Measurements from ENCODE around the gene OR2M2.

Gene OR2M2

GRCh38 chr1:248183996-248184395 is 9.4 kb downstream of the OR2M2 start:
- no peaks in the 10 kb centered on the region for H3K4me1 ChIP-seq (ENCODE audit: insufficient read depth, low read length)
- H3K36me3 ChIP-seq (ENCODE audit: insufficient read depth, low read length) = no peaks in the 10 kb centered on the region
- no peak overlapping the region for H3K9ac ChIP-seq (ENCODE audit: low read length)
- H3K4me3 ChIP-seq (ENCODE audit: low read depth in 1 of 2, low read length in 2 of 2) = no peak overlapping the region
- H3K27ac ChIP-seq (ENCODE audit: low read depth, low read length) = no peak overlapping the region
- no peaks in the 10 kb centered on the region for H3K9me3 ChIP-seq (ENCODE audit: low read length)
- H3K27me3 ChIP-seq (ENCODE audit: control insufficient read depth in 1 of 2, insufficient read depth in 2 of 2, low read length in 2 of 2) = no peaks in the 10 kb centered on the region

- Histone ChIP-seq H3K36me3 (ENCODE audit: insufficient read depth, low read length) (no peaks in the 10 kb centered on the region), H3K9ac (ENCODE audit: low read length) (no peak overlapping the region), H3K4me3 (ENCODE audit: low read depth in 1 of 2, low read length in 2 of 2) (no peak overlapping the region), H3K27me3 (ENCODE audit: control insufficient read depth in 1 of 2, insufficient read depth in 2 of 2, low read length in 2 of 2) (no peaks in the 10 kb centered on the region), H3K27ac (ENCODE audit: low read depth, low read length) (no peak overlapping the region), H3K9me3 (ENCODE audit: low read length) (no peaks in the 10 kb centered on the region), H3K4me1 (ENCODE audit: insufficient read depth, low read length) (no peaks in the 10 kb centered on the region)
Observed at GRCh38 chr1:248187363-248187762, 12.7 kb downstream of the OR2M2 start.

GRCh38 chr1:248189026-248189425 is 14.4 kb downstream of the OR2M2 start:
- H3K27ac ChIP-seq (ENCODE audit: low read depth, low read length) = no peak overlapping the region
- no peaks in the 10 kb centered on the region for H3K36me3 ChIP-seq (ENCODE audit: insufficient read depth, low read length)
- H3K9ac ChIP-seq (ENCODE audit: low read length) = no peak overlapping the region
- H3K4me1 ChIP-seq (ENCODE audit: insufficient read depth, low read length) = no peaks in the 10 kb centered on the region
- no peaks in the 10 kb centered on the region for H3K9me3 ChIP-seq (ENCODE audit: low read length)
- no peak overlapping the region for H3K4me3 ChIP-seq (ENCODE audit: low read depth in 1 of 2, low read length in 2 of 2)
- H3K27me3 ChIP-seq (ENCODE audit: control insufficient read depth in 1 of 2, insufficient read depth in 2 of 2, low read length in 2 of 2) = no peaks in the 10 kb centered on the region

- no peaks in the 10 kb centered on the region for H3K4me1 ChIP-seq (ENCODE audit: insufficient read depth, low read length)
- H3K4me3 ChIP-seq (ENCODE audit: low read depth in 1 of 2, low read length in 2 of 2) = no peak overlapping the region
- H3K27ac ChIP-seq (ENCODE audit: low read depth, low read length) = no peak overlapping the region
- H3K27me3 ChIP-seq (ENCODE audit: control insufficient read depth in 1 of 2, insufficient read depth in 2 of 2, low read length in 2 of 2) = no peaks in the 10 kb centered on the region
- no peaks in the 10 kb centered on the region for H3K36me3 ChIP-seq (ENCODE audit: insufficient read depth, low read length)
- no peaks in the 10 kb centered on the region for H3K9me3 ChIP-seq (ENCODE audit: low read length)
- no peak overlapping the region for H3K9ac ChIP-seq (ENCODE audit: low read length)
Observed at GRCh38 chr1:248194117-248194516, 19.5 kb downstream of the OR2M2 start.

- H3K4me1 ChIP-seq (ENCODE audit: insufficient read depth, low read length) = no peaks in the 10 kb centered on the region
- H3K36me3 ChIP-seq (ENCODE audit: insufficient read depth, low read length) = no peaks in the 10 kb centered on the region
Observed at GRCh38 chr1:248196965-248197364, 22.3 kb downstream of the OR2M2 start, which contains the start of gene OR2M3. Gene OR2M3 (plus strand): TSS chr1:248197265. CDS start chr1:248203068, 5,803 bp downstream.

GRCh38 chr1:248215880-248216279 is 41.3 kb downstream of the OR2M2 start:
- Histone ChIP-seq H3K27me3 (ENCODE audit: control insufficient read depth in 1 of 2, insufficient read depth in 2 of 2, low read length in 2 of 2) (no peaks in the 10 kb centered on the region), H3K36me3 (ENCODE audit: insufficient read depth, low read length) (no peaks in the 10 kb centered on the region), H3K9me3 (ENCODE audit: low read length) (no peaks in the 10 kb centered on the region), H3K9ac (ENCODE audit: low read length) (no peak overlapping the region), H3K4me1 (ENCODE audit: insufficient read depth, low read length) (no peaks in the 10 kb centered on the region), H3K4me3 (ENCODE audit: low read depth in 1 of 2, low read length in 2 of 2) (no peak overlapping the region), H3K27ac (ENCODE audit: low read depth, low read length) (no peak overlapping the region)

More at GRCh38 chr1:248196965-248197364, 22.3 kb downstream of the OR2M2 start, which contains the start of gene OR2M3:
- no peaks in the 10 kb centered on the region for H3K27me3 ChIP-seq (ENCODE audit: control insufficient read depth in 1 of 2, insufficient read depth in 2 of 2, low read length in 2 of 2)
- no peak within 1 kb of the TSS for H3K4me3 ChIP-seq (ENCODE audit: low read depth in 1 of 2, low read length in 2 of 2)
- H3K27ac ChIP-seq (ENCODE audit: low read depth, low read length) = no peak within 1 kb of the TSS
- H3K9me3 ChIP-seq (ENCODE audit: low read length) = no peaks in the 10 kb centered on the region
- H3K9ac ChIP-seq (ENCODE audit: low read length) = no peak within 1 kb of the TSS

- no peaks in the 10 kb centered on the region for H3K27me3 ChIP-seq (ENCODE audit: control insufficient read depth in 1 of 2, insufficient read depth in 2 of 2, low read length in 2 of 2)
- no peaks in the 10 kb centered on the region for H3K4me1 ChIP-seq (ENCODE audit: insufficient read depth, low read length)
- H3K9ac ChIP-seq (ENCODE audit: low read length) = no peak overlapping the region
- H3K36me3 ChIP-seq (ENCODE audit: insufficient read depth, low read length) = no peaks in the 10 kb centered on the region
- no peak overlapping the region for H3K4me3 ChIP-seq (ENCODE audit: low read depth in 1 of 2, low read length in 2 of 2)
- H3K9me3 ChIP-seq (ENCODE audit: low read length) = no peaks in the 10 kb centered on the region
- H3K27ac ChIP-seq (ENCODE audit: low read depth, low read length) = no peak overlapping the region
Observed at GRCh38 chr1:248225537-248225936, 50.9 kb downstream of the OR2M2 start.

GRCh38 chr1:248229360-248229908 is 54.8 kb downstream of the OR2M2 start:
- Histone ChIP-seq H3K4me3 (ENCODE audit: low read depth in 1 of 2, low read length in 2 of 2) (no peak overlapping the region), H3K27ac (ENCODE audit: low read depth, low read length) (no peak overlapping the region), H3K27me3 (ENCODE audit: control insufficient read depth in 1 of 2, insufficient read depth in 2 of 2, low read length in 2 of 2) (no peaks in the 10 kb centered on the region), H3K9me3 (ENCODE audit: low read length) (no peaks in the 10 kb centered on the region), H3K9ac (ENCODE audit: low read length) (no peak overlapping the region), H3K36me3 (ENCODE audit: insufficient read depth, low read length) (no peaks in the 10 kb centered on the region), H3K4me1 (ENCODE audit: insufficient read depth, low read length) (no peaks in the 10 kb centered on the region)
